Measurements from ENCODE around the gene ZNF263.

GRCh38 chr16:3268294-3268693, 15.0 kb upstream of the ZNF263 start:
- TF ChIP-seq EZH2 (IDR thresholded peaks at IDR 0.05; ENCODE audit: low read length) (no peak), CTCF (optimal IDR thresholded peaks at IDR 0.05 in 1 of 3, IDR thresholded peaks at IDR 0.05 in 1 of 3, conservative IDR thresholded peaks at IDR 0.05 in 1 of 3; ENCODE audit: extremely low read depth in 1 of 3, insufficient read depth in 2 of 3, low read length in 3 of 3) (no peak)
